CD4-positive, alpha-beta T cell treated with Interleukin-12 subunit alpha and Interleukin-12 subunit beta, for 1 hour (primary cell): Measurements from ENCODE around the gene ATXN3L.
"Not testable (repeated sequence)": the region's sequence is repeated elsewhere in the genome, so short reads cannot be mapped to it uniquely, and the experiment has no call there.

Experiments
- DNase-seq: peaks from one replicate; pipeline ENCODE4 v3.0.0-alpha.2; 2020

The ATXN3L gene

GRCh38 chrX:13304052-13304451 lies 15.8 kb downstream of the ATXN3L start:
- DNase-seq, result no peak

- not testable (repeated sequence) for DNase-seq
These were observed 16.6 kb downstream of the ATXN3L start for GRCh38 chrX:13303248-13303647.

DNA sequence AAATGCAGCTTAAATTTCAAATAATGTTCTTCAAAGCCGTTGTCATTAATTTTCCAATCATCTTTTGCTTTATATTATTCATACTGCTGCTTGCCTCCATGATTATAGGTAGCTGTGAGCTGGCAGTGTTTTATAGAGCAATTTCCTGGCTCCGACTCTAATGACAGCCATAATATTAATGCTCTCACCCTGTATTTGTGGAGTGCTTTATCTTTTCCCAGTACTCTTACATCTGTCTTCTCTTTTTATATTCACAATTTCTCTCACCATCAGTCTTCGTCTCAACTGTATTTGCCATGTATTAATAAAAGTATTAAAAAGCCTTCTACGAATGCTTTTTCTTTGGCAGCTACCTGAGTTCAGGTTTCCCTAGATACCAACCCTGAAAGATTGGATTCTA lies 21.0 kb downstream of the ATXN3L start:
- DNase-seq, result no peak

GRCh38 chrX:13295841-13296240 lies 24.0 kb downstream of the ATXN3L start:
- no peak for DNase-seq

DNA sequence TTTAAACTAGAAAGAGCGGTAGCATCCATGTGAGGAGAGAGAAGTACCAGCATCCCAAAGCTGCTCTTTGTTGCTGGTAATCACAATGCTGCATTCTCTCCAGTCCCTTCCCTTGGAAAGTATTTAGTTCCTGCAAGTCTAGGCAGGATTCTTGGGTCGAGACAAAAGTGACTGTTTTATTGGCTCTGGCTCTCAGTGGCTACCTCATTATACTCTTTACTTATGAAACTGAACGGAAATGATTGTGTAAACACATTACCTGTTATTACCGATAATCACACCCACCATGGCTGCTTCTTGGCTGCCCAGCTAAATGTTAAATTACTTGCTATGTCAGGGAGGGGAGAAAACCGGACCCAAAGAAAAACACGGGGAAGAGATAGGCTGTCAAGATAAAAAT lies 26.2 kb downstream of the ATXN3L start:
- no peak for DNase-seq

DNA sequence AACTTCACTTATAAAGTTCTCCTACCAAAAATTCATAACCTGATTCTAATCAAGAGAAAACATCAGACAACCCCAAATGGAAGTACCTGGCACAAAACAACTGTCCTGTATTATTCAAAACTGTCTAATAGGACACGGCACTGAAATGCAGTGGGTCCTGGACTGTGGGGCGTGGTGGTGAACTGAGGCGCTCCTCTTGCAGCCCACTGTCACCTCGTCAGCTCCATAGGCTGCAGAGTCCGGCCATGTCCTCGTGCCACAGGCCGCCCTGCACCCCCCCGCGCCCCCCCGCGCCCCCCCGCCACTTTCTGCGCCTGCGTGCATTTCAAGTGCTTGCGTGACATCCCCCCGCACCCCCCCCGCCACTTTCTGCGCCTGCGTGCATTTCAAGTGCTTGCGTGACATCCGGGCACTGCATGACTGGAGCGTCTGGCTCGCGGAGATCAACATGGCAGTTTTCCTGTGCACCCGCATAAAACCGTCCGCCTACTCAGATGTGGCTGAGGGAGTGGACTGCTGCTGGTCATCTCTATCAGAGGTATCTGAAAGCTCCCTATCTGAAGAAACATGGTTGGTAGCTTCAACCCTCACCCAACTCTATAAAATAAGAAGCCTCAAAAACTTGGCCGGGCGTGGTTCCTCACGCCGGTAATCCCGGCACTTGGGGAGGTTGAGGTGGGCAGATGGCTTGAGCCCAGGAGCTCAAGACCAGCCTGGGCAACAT lies 28.8 kb downstream of the ATXN3L start:
- no peak for DNase-seq

GRCh38 chrX:13288671-13289070 lies 31.2 kb downstream of the ATXN3L start:
- DNase-seq, result no peak

GRCh38 chrX:13287816-13288215 lies 32.0 kb downstream of the ATXN3L start:
- DNase-seq, result no peak

- DNase-seq, result no peak
These were observed 34.2 kb downstream of the ATXN3L start for GRCh38 chrX:13285693-13286092.

- DNase-seq, result no peak
These were observed 34.6 kb downstream of the ATXN3L start for GRCh38 chrX:13285229-13285628.

- no peak for DNase-seq
These were observed 35.3 kb downstream of the ATXN3L start for GRCh38 chrX:13284570-13284969.

DNA sequence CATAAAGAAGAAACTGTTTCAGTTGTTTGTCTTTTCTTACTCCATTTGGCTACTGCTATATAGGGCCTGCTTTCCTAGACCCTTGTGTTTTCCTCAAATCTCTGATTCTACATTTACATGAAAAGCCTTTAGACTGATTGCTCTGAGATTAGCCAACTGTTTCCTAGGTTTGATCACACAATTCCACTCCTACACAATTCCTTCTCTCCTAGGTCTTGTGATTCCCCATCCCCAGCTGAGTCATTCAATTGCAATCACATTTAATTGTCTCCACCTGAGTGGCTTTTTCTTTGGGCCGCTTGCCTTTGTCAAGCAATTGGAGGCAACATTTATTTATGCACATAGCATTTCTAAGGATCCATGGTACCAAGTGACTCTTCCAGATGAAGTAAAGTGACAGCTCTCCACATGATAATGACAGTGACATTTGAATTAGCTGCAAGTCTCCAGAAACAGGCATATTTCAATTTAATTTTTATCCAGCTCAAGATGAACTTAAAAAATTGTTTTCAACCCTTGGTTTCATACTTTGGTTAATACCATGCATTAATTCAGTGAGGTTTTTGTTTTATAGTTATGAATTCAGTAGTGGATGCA lies 35.8 kb downstream of the ATXN3L start:
- DNase-seq, result no peak

- no peak for DNase-seq
These were observed 36.3 kb downstream of the ATXN3L start for GRCh38 chrX:13283512-13283911.

- no peak for DNase-seq
These were observed 38.6 kb downstream of the ATXN3L start for GRCh38 chrX:13281289-13281688.

DNA sequence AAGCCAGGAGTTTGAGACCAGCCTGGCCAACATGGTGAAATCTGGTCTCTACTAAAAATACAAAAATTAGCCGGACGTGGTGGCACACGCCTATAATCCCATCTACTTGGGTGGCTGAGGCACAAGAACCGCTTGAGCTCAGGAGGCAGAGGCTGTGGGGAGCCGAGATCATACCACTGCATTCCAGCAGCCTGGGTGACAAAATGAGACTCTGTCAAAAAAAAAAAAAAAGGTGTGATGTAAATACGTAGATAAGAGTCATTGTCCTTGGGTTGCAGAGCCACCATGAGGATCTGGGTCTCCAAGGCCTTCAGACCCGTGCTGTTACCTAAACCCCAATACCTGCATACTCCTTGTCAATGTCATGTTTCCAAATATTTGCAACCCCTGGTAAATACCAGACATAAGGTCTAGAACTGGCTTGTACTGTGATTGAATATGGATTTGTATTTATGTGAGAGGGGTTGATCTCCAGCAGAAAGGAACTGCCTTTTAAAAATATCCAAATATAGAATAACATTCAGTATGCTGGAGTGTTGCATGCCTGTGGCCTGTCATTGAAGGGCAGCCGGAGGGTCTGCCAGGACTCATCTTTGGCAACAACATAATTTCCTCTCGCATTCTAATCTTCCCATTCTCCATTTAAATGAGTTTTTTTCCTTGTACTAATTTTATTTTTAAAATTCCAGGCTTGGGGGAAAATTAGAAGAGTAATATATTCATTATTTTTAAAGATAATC lies 40.4 kb downstream of the ATXN3L start:
- DNase-seq, result no peak

DNA sequence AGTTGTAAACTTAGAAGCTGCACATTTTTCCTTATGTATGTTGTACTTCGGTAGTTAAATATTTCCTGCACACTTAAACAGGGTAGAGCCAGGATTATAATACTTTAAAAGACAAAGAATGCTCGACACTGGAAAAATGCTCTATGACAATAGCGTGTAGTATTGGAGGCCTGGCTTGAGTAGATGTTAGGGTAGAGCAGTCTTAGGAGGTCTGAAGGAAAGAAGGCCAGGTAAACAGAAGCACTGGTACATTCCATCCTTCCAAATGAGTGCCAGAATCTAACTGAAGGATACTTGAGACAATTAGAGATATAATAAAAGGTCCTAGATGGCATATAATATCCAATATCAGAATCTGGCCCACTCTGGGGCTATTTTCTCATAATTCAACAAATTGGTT lies 42.3 kb downstream of the ATXN3L start:
- no peak for DNase-seq

GRCh38 chrX:13276991-13277390 lies 42.9 kb downstream of the ATXN3L start:
- no peak for DNase-seq

DNA sequence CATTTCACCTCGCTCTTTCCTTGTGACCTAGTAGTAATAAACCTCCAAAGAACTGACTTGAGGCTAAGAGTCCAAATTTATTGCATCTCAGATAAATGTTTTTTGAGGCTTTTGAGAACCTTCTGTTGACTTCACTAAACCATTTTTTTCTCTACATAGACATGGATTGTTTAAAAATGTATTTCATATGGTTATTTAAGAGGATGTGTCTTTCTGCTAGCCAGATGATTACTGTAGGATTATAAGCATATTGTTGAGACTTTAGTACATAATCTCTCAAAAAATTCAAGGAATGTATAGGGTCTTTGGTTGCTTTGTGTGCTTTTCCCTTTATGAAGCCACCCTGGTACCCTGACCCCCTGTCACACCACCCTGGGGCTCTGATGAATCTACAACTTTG lies 44.8 kb downstream of the ATXN3L start:
- no peak for DNase-seq

GRCh38 chrX:13272426-13272825 lies 47.4 kb downstream of the ATXN3L start:
- DNase-seq, result no peak

GRCh38 chrX:13271511-13271910 lies 48.3 kb downstream of the ATXN3L start:
- DNase-seq, result no peak

GRCh38 chrX:13270360-13270759 lies 49.5 kb downstream of the ATXN3L start:
- no peak for DNase-seq

GRCh38 chrX:13268874-13269273 lies 51.0 kb downstream of the ATXN3L start:
- no peak for DNase-seq
